ENCODE results near the gene SPINK9. TPM values are rescaled to one million over a fixed set of nuclear protein-coding genes. Genes with fewer than 3 reads are reported as not detected.
A peak's percentile ranks its signal among the peaks of the same experiment; 100 is the strongest.

SPINK9 gene
- total RNA-seq, 2 experiments from 2014 or later = not detected

GRCh38 chr5:148388696-148389095 lies 53.3 kb downstream of the SPINK9 start:
- H3K27ac Mint-ChIP-seq = peak overlapping the region; percentile 86

More at GRCh38 chr5:148388696-148389095, 53.3 kb downstream of the SPINK9 start:
- DNase-seq = no peak
- no peaks in the 10 kb centered on the region for H3K9me3 Mint-ChIP-seq
- intact Hi-C loops (cut with micrococcal nuclease) = loop anchor here (1.0 to 10.0 kb wide), 4 partner anchors 13 to 1346 kb away; partner anchors contain the start of gene PPARGC1B
- H3K4me3 Mint-ChIP-seq = peak overlapping the region; percentile 25
- CTCF ChIA-PET = interaction anchor here (1.0 to 1.4 kb wide), 2 partner anchors 10 to 345 kb away, joined by 3 to 5 read pairs; no protein-coding TSS in a partner anchor
- peaks cover 32% of the 10 kb centered on the region for H3K36me3 Mint-ChIP-seq (ENCODE audit: low read depth)
- peaks cover 81% of the 10 kb centered on the region for H3K4me1 Mint-ChIP-seq (ENCODE audit: low read depth)
- no peaks in the 10 kb centered on the region for H3K27me3 Mint-ChIP-seq (ENCODE audit: low read depth)

Other genes with a start within 250 kb of the SPINK9 start
- gene SPINK14, start 167.0 kb upstream of the SPINK9 start, total RNA-seq = not detected
- gene SPINK6, start 132.5 kb upstream of the SPINK9 start, total RNA-seq = not detected
- gene MARCOL, start 97.0 kb upstream of the SPINK9 start, total RNA-seq = not detected
- not detected for gene SPINK13, start 66.8 kb upstream of the SPINK9 start, total RNA-seq
- not detected for gene SPINK7, start 23.1 kb upstream of the SPINK9 start, total RNA-seq
- 10 to 100 TPM; 31.7 to 34.2 TPM for gene FBXO38, start 48.4 kb downstream of the SPINK9 start, total RNA-seq

Measured in activated naive CD4-positive, alpha-beta T cell treated with anti-CD3 and anti-CD28 coated beads for 36 hours (primary cell).